H1 (cell line): ENCODE measurements around the gene HSCB. TPM values are rescaled to one million over a fixed set of nuclear protein-coding genes. Genes with fewer than 3 reads are reported as not detected.

Source experiments
- CTCF ChIA-PET: fragments of 300-600 bp; sonication (Branson Sonifier 250); formaldehyde crosslinking; loops from one replicate; lab custom pipeline; 2021; ENCODE audit not compliant: partially characterized antibody; lab: Charles Lee
- POLR2A ChIA-PET: fragments of 300-600 bp; sonication (Branson Sonifier 250); formaldehyde crosslinking; loops from one replicate; lab custom pipeline; 2021; ENCODE audit warnings: inconsistent platforms; ENCODE audit not compliant: partially characterized antibody; lab: Charles Lee
- DNase-seq, 2 experiments: peaks; one replicate each; pipeline versions ENCODE4 v3.0.0 to v3.0.0-alpha.2; 2010 to 2022; ENCODE audit warnings: low spot score in 2 of 2, low read depth in 1 of 2, mixed read lengths in 1 of 2
- FAIRE-seq: peaks from 2 replicates; lab custom pipeline; 2011; peaks lifted over from hg19 to GRCh38; lab: Jason Lieb, UNC
- H2AFZ ChIP-seq: 2 replicates; pipeline ENCODE4 v1.8.1; 2012; ENCODE audit warnings: low read length, inconsistent platforms
- H2AK5ac ChIP-seq: 2 replicates; pipeline ENCODE4 v1.6.1; 2013; ENCODE audit warnings: low read depth, low read length
- H2BK120ac ChIP-seq: replicated peaks from 2 replicates; pipeline ENCODE3; 2013; ENCODE audit warnings: low read depth, low read length, inconsistent platforms
- H2BK12ac ChIP-seq: 2 replicates; pipeline ENCODE4 v1.6.1; 2013; ENCODE audit warnings: low read depth, low read length
- H2BK15ac ChIP-seq: 2 replicates; pipeline ENCODE4 v1.6.1; 2013; ENCODE audit warnings: low read length
- H2BK20ac ChIP-seq: 2 replicates; pipeline ENCODE4 v1.6.1; 2013; ENCODE audit warnings: low read length
- H2BK5ac ChIP-seq: 2 replicates; pipeline ENCODE4 v1.6.1; 2013; ENCODE audit warnings: low read depth, low read length
- H3K14ac ChIP-seq: 2 replicates; pipeline ENCODE4 v1.6.1; 2013; ENCODE audit warnings: inconsistent platforms; ENCODE audit not compliant: insufficient read length
- H3K18ac ChIP-seq: 2 replicates; pipeline ENCODE4 v1.6.1; 2013; ENCODE audit warnings: low read length; ENCODE audit errors: extremely low read depth
- H3K23ac ChIP-seq: 2 replicates; pipeline ENCODE4 v1.6.1; 2013; ENCODE audit warnings: inconsistent platforms; ENCODE audit not compliant: insufficient read length
- H3K23me2 ChIP-seq: 2 replicates; pipeline ENCODE4 v1.6.1; 2013; ENCODE audit warnings: low read depth, low read length
- H3K27ac ChIP-seq: 2 replicates; pipeline ENCODE4 v1.6.1; 2011; ENCODE audit warnings: low read depth, low read length, inconsistent platforms
- H3K27me3 ChIP-seq, 4 experiments: replicated peaks in 1 of 4; 1 replicate in 1 of 4; 2 replicates in 3 of 4; pipeline versions ENCODE4 v1.6.1 to v1.8.1; 2011 to 2013; ENCODE audit warnings: low read length in 3 of 4, mild to moderate bottlenecking in 3 of 4, inconsistent platforms in 2 of 4, mixed read lengths in 2 of 4, moderate library complexity in 1 of 4; ENCODE audit not compliant: control insufficient read depth in 3 of 4, insufficient read depth in 3 of 4; ENCODE audit errors: extremely low read depth in 1 of 4
- H3K36me3 ChIP-seq, 4 experiments: 2 replicates each; pipeline versions ENCODE4 v1.6.1 to v1.8.1; 2011 to 2013; ENCODE audit warnings: mild to moderate bottlenecking in 4 of 4, low read length in 3 of 4, moderate library complexity in 2 of 4, control low read depth in 1 of 4, inconsistent platforms in 1 of 4; ENCODE audit not compliant: insufficient read depth in 4 of 4, control insufficient read depth in 2 of 4
- H3K4ac ChIP-seq: replicated peaks from 2 replicates; pipeline ENCODE3; 2013; ENCODE audit warnings: low read length, low read depth, mixed read lengths, inconsistent platforms; ENCODE audit not compliant: insufficient read length
- H3K4me1 ChIP-seq, 4 experiments: replicated peaks in 1 of 4; 1 replicate in 1 of 4; 2 replicates in 3 of 4; pipeline versions ENCODE4 v1.6.1 to v1.8.1; 2011 to 2013; ENCODE audit warnings: low read length in 3 of 4, inconsistent platforms in 2 of 4, mixed read lengths in 1 of 4; ENCODE audit not compliant: insufficient read depth in 4 of 4, control insufficient read depth in 3 of 4
- H3K4me2 ChIP-seq, 2 experiments: 2 replicates each; pipeline versions ENCODE4 v1.6.1 to v1.8.1; 2011 to 2013; ENCODE audit warnings: low read depth in 2 of 2, low read length in 2 of 2, control low read depth in 1 of 2, inconsistent platforms in 1 of 2, mild to moderate bottlenecking in 1 of 2; ENCODE audit not compliant: insufficient read depth in 1 of 2
- H3K4me3 ChIP-seq, 4 experiments: fragments of 200-600, 300-600 bp in 1 of 4; sonication (generic), shearing (Covaris generic), sonication (Bioruptor Twin) in 1 of 4; 2 replicates each; pipeline versions ENCODE4 v1.5.1 to v1.8.1; 2011 to 2016; ENCODE audit warnings: low read length in 4 of 4, low read depth in 3 of 4, control low read depth in 2 of 4, inconsistent platforms in 2 of 4, mild to moderate bottlenecking in 2 of 4, mixed read lengths in 1 of 4, moderate library complexity in 1 of 4; ENCODE audit not compliant: insufficient read depth in 2 of 4; ENCODE audit errors: extremely low read depth in 1 of 4
- H3K56ac ChIP-seq: replicated peaks from 2 replicates; pipeline ENCODE3; 2013; ENCODE audit warnings: low read depth, mild to moderate bottlenecking, mixed read lengths, low read length, inconsistent platforms; ENCODE audit not compliant: insufficient read length
- H3K79me1 ChIP-seq: 2 replicates; pipeline ENCODE4 v1.6.1; 2013; ENCODE audit warnings: low read depth, low read length, control low read depth
- H3K79me2 ChIP-seq, 2 experiments: 2 replicates each; pipeline versions ENCODE4 v1.6.1 to v1.8.1; 2012 to 2013; ENCODE audit warnings: low read length in 2 of 2, mild to moderate bottlenecking in 2 of 2, inconsistent platforms in 1 of 2; ENCODE audit not compliant: insufficient read depth in 2 of 2, control insufficient read depth in 1 of 2
- H3K9ac ChIP-seq, 4 experiments: replicated peaks in 1 of 4; 1 replicate in 1 of 4; 2 replicates in 3 of 4; pipeline versions ENCODE4 v1.6.1 to v1.8.1; 2011 to 2013; ENCODE audit warnings: low read depth in 3 of 4, low read length in 3 of 4, control low read depth in 2 of 4, mild to moderate bottlenecking in 2 of 4, moderate library complexity in 2 of 4, inconsistent platforms in 1 of 4; ENCODE audit errors: extremely low read depth in 1 of 4
- H3K9me3 ChIP-seq, 2 experiments: 2 replicates each; pipeline versions ENCODE4 v1.6.1 to v1.8.1; 2012 to 2013; ENCODE audit warnings: mild to moderate bottlenecking in 2 of 2, moderate library complexity in 2 of 2, control low read depth in 1 of 2, inconsistent platforms in 1 of 2, low read depth in 1 of 2, low read length in 1 of 2, mixed read lengths in 1 of 2; ENCODE audit not compliant: insufficient read depth in 2 of 2
- H4K20me1 ChIP-seq, 2 experiments: replicated peaks in 1 of 2; 2 replicates each; pipeline versions ENCODE3 to v1.8.1; 2011 to 2013; ENCODE audit warnings: inconsistent platforms in 2 of 2, low read length in 2 of 2, mild to moderate bottlenecking in 1 of 2; ENCODE audit not compliant: insufficient read depth in 2 of 2, control insufficient read depth in 1 of 2
- H4K5ac ChIP-seq: 2 replicates; pipeline ENCODE4 v1.6.1; 2013; ENCODE audit warnings: low read length, low read depth, mixed read lengths, inconsistent platforms; ENCODE audit not compliant: insufficient read length
- H4K8ac ChIP-seq: 2 replicates; pipeline ENCODE4 v1.8.0; 2013; ENCODE audit warnings: mild to moderate bottlenecking, moderate library complexity, low read length, inconsistent platforms; ENCODE audit not compliant: insufficient read depth; ENCODE audit errors: extremely low read depth
- H4K91ac ChIP-seq: replicated peaks from 2 replicates; pipeline ENCODE3; 2013; ENCODE audit warnings: low read length, mixed read lengths, inconsistent platforms; ENCODE audit not compliant: insufficient read length
- ATF3 ChIP-seq: IDR thresholded peaks from 2 replicates; pipeline ENCODE4 v1.6.1; 2011; ENCODE audit warnings: low read depth, mild to moderate bottlenecking, low read length; ENCODE audit not compliant: insufficient read depth
- CBX5 ChIP-seq: fragments of 300-800, 300-1000 bp; sonication (generic); IDR thresholded peaks from 2 replicates; pipeline ENCODE4 v1.7.1; 2016; ENCODE audit warnings: antibody characterized with exemption, low read length, low read depth
- CHD2 ChIP-seq: IDR thresholded peaks from 2 replicates; pipeline ENCODE4 v1.6.1; 2012; ENCODE audit warnings: low read length, improper control_type of control experiment
- CREB1 ChIP-seq: IDR thresholded peaks from 2 replicates; pipeline ENCODE4 v1.6.1; 2012; ENCODE audit warnings: inconsistent platforms
- EP300 ChIP-seq, 2 experiments: IDR thresholded peaks; 1 replicate in 1 of 2; 2 replicates in 1 of 2; pipeline ENCODE4 v1.6.1; 2011 to 2012; ENCODE audit warnings: low read depth in 2 of 2, low read length in 2 of 2, mild to moderate bottlenecking in 2 of 2, borderline replicate concordance in 1 of 2, inconsistent platforms in 1 of 2, moderate library complexity in 1 of 2
- NRF1 ChIP-seq: IDR thresholded peaks from 2 replicates; pipeline ENCODE4 v1.6.1; 2011; ENCODE audit warnings: mild to moderate bottlenecking, low read depth, low read length, improper control_type of control experiment
- POU5F1 ChIP-seq: IDR thresholded peaks from 2 replicates; pipeline ENCODE4 v1.6.1; 2011; ENCODE audit warnings: low read depth, mild to moderate bottlenecking, low read length, moderate library complexity
- RNF2 ChIP-seq: fragments of 200-900, 300-1000 bp; sonication (generic); IDR thresholded peaks from 2 replicates; pipeline ENCODE4 v1.7.1; 2016; ENCODE audit warnings: borderline replicate concordance, low read depth, mild to moderate bottlenecking, antibody characterized with exemption, low read length; ENCODE audit not compliant: poor library complexity, severe bottlenecking; ENCODE audit errors: missing control alignments
- SIX5 ChIP-seq: IDR thresholded peaks from 2 replicates; pipeline ENCODE4 v1.6.1; 2011; ENCODE audit warnings: mild to moderate bottlenecking, low read depth, low read length
- ZNF274 ChIP-seq: IDR thresholded peaks from 2 replicates; pipeline ENCODE4 v1.7.0; 2012; ENCODE audit warnings: low read length, borderline replicate concordance; ENCODE audit errors: extremely low read depth
- WGBS, 2 experiments: shearing (Covaris generic) in 1 of 2; methylation state at CpG; one replicate each; pipeline versions ENCODE4 v1.1.6 to v1.1.7; 2013 to 2015; ENCODE audit warnings: low lambda C conversion rate in 2 of 2, mixed read lengths in 2 of 2, inconsistent platforms in 1 of 2, low coverage in 1 of 2, missing lambda C conversion rate in 1 of 2; ENCODE audit not compliant: insufficient replicate concordance in 2 of 2, insufficient coverage in 1 of 2, insufficient read length in 1 of 2; ENCODE audit errors: extremely low coverage in 1 of 2, missing lambda C conversion rate in 1 of 2; 5-methylcytosine and 5-hydroxymethylcytosine counted together
- polyA plus RNA-seq, 7 experiments: library from polyadenylated mRNA; depleted of rRNA in 3 of 7; stranded (reverse) in 5 of 7; unstranded in 2 of 7; fragments of >200 nt in 5 of 7; fragments of 200-250 nt in 2 of 7; gene quantifications; 1 replicate in 5 of 7; 2 replicates in 1 of 7; 4 replicates in 1 of 7; pipeline versions ENCODE4 v1.2.1 to v1.2.3, GENCODE V29; 2011 to 2013; ENCODE audit warnings: missing spikeins in 2 of 7, mixed read lengths in 2 of 7
- total RNA-seq: library from RNA; stranded (reverse); fragmentation: NEBNext Ultra II Directional; extraction: Animal tissue kit (Norgen Biotek cat#: 25700); gene quantifications from 2 replicates; pipeline ENCODE4 v1.2.1, GENCODE V29; 2021

Gene HSCB
- total and polyA plus RNA-seq, 2 of the 8 experiments (the other 6 are each of a cell fraction or from before 2014, with no cell fraction given) = 14.7 to 16.6 TPM

GRCh38 chr22:28710576-28711191 lies 31.2 kb upstream of the HSCB start:
- no peak overlapping the region for H3K27ac ChIP-seq
- H2BK20ac ChIP-seq = no peak overlapping the region
- H2BK120ac ChIP-seq = no peak overlapping the region
- no peak overlapping the region for H4K8ac ChIP-seq
- no peak overlapping the region for H3K56ac ChIP-seq
- H3K79me2 ChIP-seq = no peaks in the 10 kb centered on the region
- no peaks in the 10 kb centered on the region for H3K27me3 ChIP-seq
- WGBS, 2 experiments = 93% methylated on average over 3 of the region's 3 CpGs; no CpG with 5 or more reads in 1 of the 2 experiments
- H4K5ac ChIP-seq = no peak overlapping the region
- H2AFZ ChIP-seq = no peak overlapping the region
- no peak overlapping the region for H2BK12ac ChIP-seq
- DNase-seq = no peak
- no peak overlapping the region for H2AK5ac ChIP-seq
- H3K4me1 ChIP-seq = no peaks in the 10 kb centered on the region
- ChIA-PET CTCF (no interaction called here), POLR2A (no interaction called here)
- H3K18ac ChIP-seq = no peak overlapping the region
- FAIRE-seq = no peak
- peaks cover 0 to 2% of the 10 kb centered on the region in 2 experiments for H4K20me1 ChIP-seq
- no peak overlapping the region for H2BK15ac ChIP-seq
- H3K23ac ChIP-seq = no peak overlapping the region
- no peaks in the 10 kb centered on the region for H3K9me3 ChIP-seq
- no peak for TF ChIP-seq EP300 (IDR thresholded peaks at IDR 0.05; ENCODE audit: borderline replicate concordance in 1 of 2, low read depth in 2 of 2, low read length in 2 of 2)
- TF ChIP-seq ZNF274 = no peak
- TF ChIP-seq SIX5 = no peak
- TF ChIP-seq CBX5 = no peak
- no peak for TF ChIP-seq CREB1
- no peak for TF ChIP-seq POU5F1
- no peak for TF ChIP-seq CHD2
- no peak for TF ChIP-seq NRF1
- TF ChIP-seq ATF3 = no peak
- TF ChIP-seq RNF2 = no peak
- H4K91ac ChIP-seq = no peak overlapping the region
- no peak overlapping the region for H3K4ac ChIP-seq
- no peak overlapping the region for H3K4me3 ChIP-seq
- no peaks in the 10 kb centered on the region for H3K23me2 ChIP-seq
- H3K9ac ChIP-seq = no peak overlapping the region
- H3K79me1 ChIP-seq = no peaks in the 10 kb centered on the region
- no peak overlapping the region for H3K14ac ChIP-seq
- H3K4me2 ChIP-seq = no peak overlapping the region
- H3K36me3 ChIP-seq = peaks cover 0 to 45% (median 21%) of the 10 kb centered on the region in 4 experiments; a peak in 7 of 8 replicates
- H2BK5ac ChIP-seq = no peak overlapping the region
